ENCODE measurements around the gene GALNT16. TPM values are rescaled to one million over a fixed set of nuclear protein-coding genes. Genes with fewer than 3 reads are reported as not detected.

GALNT16 gene
- polyA plus RNA-seq, 1 experiment, result 1.3 TPM

- Histone ChIP-seq H3K9me3 (ENCODE audit: control insufficient read depth, insufficient read depth, low read length) (no peaks in the 10 kb centered on the region), H3K27me3 (ENCODE audit: control insufficient read depth, insufficient read depth, low read length) (no peaks in the 10 kb centered on the region), H3K27ac (ENCODE audit: low read depth, low read length) (no peak overlapping the region), H3K4me3 (ENCODE audit: low read depth, low read length) (no peak overlapping the region)
- CTCF ChIA-PET, result interaction anchor here (0.5 to 5.2 kb wide), 63 partner anchors 9 to 380 kb away, joined by 3 to 100 read pairs (median 4); partner anchors contain the start of genes CCDC177 and ERH
- POLR2A ChIA-PET, result no interaction called here
- DNase-seq (ENCODE audit: low read depth, low spot score), result peak; percentile 39
- peak; percentile 76 for TF ChIP-seq CTCF (IDR thresholded peaks at IDR 0.05; ENCODE audit: low read depth, low read length)
Measured at GRCh38 chr14:69242311-69243224, 17.4 kb upstream of the GALNT16 start.

GRCh38 chr14:69244946-69245345 lies 15.0 kb upstream of the GALNT16 start:
- no peak for TF ChIP-seq CTCF (IDR thresholded peaks at IDR 0.05; ENCODE audit: low read depth, low read length)
- no peak for DNase-seq (ENCODE audit: low read depth, low spot score)
- Histone ChIP-seq H3K9me3 (ENCODE audit: control insufficient read depth, insufficient read depth, low read length) (no peaks in the 10 kb centered on the region), H3K27ac (ENCODE audit: low read depth, low read length) (no peak overlapping the region), H3K27me3 (ENCODE audit: control insufficient read depth, insufficient read depth, low read length) (peaks cover 2% of the 10 kb centered on the region), H3K4me3 (ENCODE audit: low read depth, low read length) (no peak overlapping the region)
- ChIA-PET POLR2A (no interaction called here), CTCF (interaction anchor here (0.7 to 1.6 kb wide), 3 partner anchors 10 to 101 kb away, joined by 4 to 7 read pairs (median 6); no protein-coding TSS in a partner anchor)

- Histone ChIP-seq H3K4me3 (ENCODE audit: low read depth, low read length) (no peak overlapping the region), H3K9me3 (ENCODE audit: control insufficient read depth, insufficient read depth, low read length) (no peaks in the 10 kb centered on the region), H3K27me3 (ENCODE audit: control insufficient read depth, insufficient read depth, low read length) (peaks cover 7% of the 10 kb centered on the region), H3K27ac (ENCODE audit: low read depth, low read length) (no peak overlapping the region)
- ChIA-PET POLR2A (no interaction called here), CTCF (interaction anchor here (0.5 to 1.6 kb wide), 6 partner anchors 41 to 217 kb away, joined by 3 to 6 read pairs (median 3); no protein-coding TSS in a partner anchor)
- TF ChIP-seq CTCF (IDR thresholded peaks at IDR 0.05; ENCODE audit: low read depth, low read length), result no peak
- DNase-seq (ENCODE audit: low read depth, low spot score), result no peak
Measured at GRCh38 chr14:69246331-69246730, 13.6 kb upstream of the GALNT16 start.

- peak; percentile 86 for DNase-seq (ENCODE audit: low read depth, low spot score)
- POLR2A ChIA-PET, result interaction anchor here (0.6 kb wide), 2 partner anchors 143 to 150 kb away, joined by 3 read pairs; partner anchors contain the start of genes ERH and SLC39A9
- Histone ChIP-seq H3K27ac (ENCODE audit: low read depth, low read length) (peak overlapping the region; percentile 80), H3K9me3 (ENCODE audit: control insufficient read depth, insufficient read depth, low read length) (no peaks in the 10 kb centered on the region), H3K27me3 (ENCODE audit: control insufficient read depth, insufficient read depth, low read length) (peaks cover 11% of the 10 kb centered on the region), H3K4me3 (ENCODE audit: low read depth, low read length) (no peak overlapping the region)
- CTCF ChIA-PET, result interaction anchor here (0.6 to 2.7 kb wide), 6 partner anchors 56 to 212 kb away, joined by 3 to 12 read pairs (median 6); no protein-coding TSS in a partner anchor
- peak; percentile 60 for TF ChIP-seq CTCF (IDR thresholded peaks at IDR 0.05; ENCODE audit: low read depth, low read length)
Measured at GRCh38 chr14:69247676-69248440, 12.1 kb upstream of the GALNT16 start.

Data from AG04450 (cell line).